Trophoblast cell (in vitro differentiated cells and primary cell): ENCODE data around the gene HTRA3.

Source experiments
- DNase-seq, 2 donors: peaks; one replicate each; pipeline ENCODE4 v3.0.0-alpha.2; 2016
- H2AFZ ChIP-seq: 2 replicates; pipeline ENCODE4 v1.6.1; 2013; ENCODE audit warnings: low read length, moderate library complexity, mild to moderate bottlenecking; ENCODE audit not compliant: insufficient read depth, poor library complexity
- H2AK5ac ChIP-seq: 2 replicates; pipeline ENCODE4 v1.6.1; 2013; ENCODE audit warnings: mild to moderate bottlenecking, low read length
- H2BK120ac ChIP-seq: 2 replicates; pipeline ENCODE4 v1.6.1; 2013; ENCODE audit warnings: low read length, mild to moderate bottlenecking, moderate library complexity; ENCODE audit not compliant: insufficient read depth, poor library complexity
- H2BK12ac ChIP-seq: 2 replicates; pipeline ENCODE4 v1.6.1; 2013; ENCODE audit warnings: mild to moderate bottlenecking, low read length, moderate library complexity
- H2BK5ac ChIP-seq: 2 replicates; pipeline ENCODE4 v1.6.1; 2013; ENCODE audit warnings: low read length, low read depth, moderate library complexity, mild to moderate bottlenecking; ENCODE audit not compliant: poor library complexity
- H3K14ac ChIP-seq: 2 replicates; pipeline ENCODE4 v1.6.1; 2013; ENCODE audit warnings: mild to moderate bottlenecking, low read length
- H3K18ac ChIP-seq: 2 replicates; pipeline ENCODE4 v1.6.1; 2013; ENCODE audit warnings: mild to moderate bottlenecking, low read length
- H3K23ac ChIP-seq: 2 replicates; pipeline ENCODE4 v1.6.1; 2013; ENCODE audit warnings: low read length
- H3K27ac ChIP-seq: 2 replicates; pipeline ENCODE4 v1.5.1; 2013; ENCODE audit warnings: low read depth, mild to moderate bottlenecking, inconsistent platforms, low read length, moderate library complexity
- H3K27me3 ChIP-seq: 2 replicates; pipeline ENCODE4 v1.6.1; 2013; ENCODE audit warnings: inconsistent platforms, mild to moderate bottlenecking, low read length, moderate library complexity; ENCODE audit not compliant: insufficient read depth
- H3K36me3 ChIP-seq, 2 experiments: 1 replicate in 1 of 2; 2 replicates in 1 of 2; pipeline ENCODE4 v1.6.1; 2013; ENCODE audit warnings: low read length in 2 of 2, mild to moderate bottlenecking in 2 of 2, moderate library complexity in 1 of 2; ENCODE audit not compliant: insufficient read depth in 2 of 2, control insufficient read depth in 1 of 2
- H3K4ac ChIP-seq: 2 replicates; pipeline ENCODE4 v1.6.1; 2013; ENCODE audit warnings: low read depth, mild to moderate bottlenecking, low read length, moderate library complexity
- H3K4me1 ChIP-seq, 2 experiments: 1 replicate in 1 of 2; 2 replicates in 1 of 2; pipeline ENCODE4 v1.6.1; 2013; ENCODE audit warnings: low read length in 2 of 2, mild to moderate bottlenecking in 2 of 2, moderate library complexity in 1 of 2; ENCODE audit not compliant: insufficient read depth in 2 of 2, control insufficient read depth in 1 of 2
- H3K4me2 ChIP-seq: 2 replicates; pipeline ENCODE4 v1.6.1; 2013; ENCODE audit warnings: inconsistent platforms, mild to moderate bottlenecking, low read length, moderate library complexity
- H3K4me3 ChIP-seq: 2 replicates; pipeline ENCODE4 v1.5.1; 2013; ENCODE audit warnings: mild to moderate bottlenecking, low read depth, low read length, inconsistent platforms
- H3K79me1 ChIP-seq: one replicate; pipeline ENCODE4 v1.6.1; 2013; ENCODE audit warnings: low read length
- H3K79me2 ChIP-seq: 2 replicates; pipeline ENCODE4 v1.6.1; 2013; ENCODE audit warnings: low read length, mild to moderate bottlenecking; ENCODE audit not compliant: control insufficient read depth, insufficient read depth, poor library complexity
- H3K9ac ChIP-seq: 2 replicates; pipeline ENCODE4 v1.6.1; 2013; ENCODE audit warnings: mild to moderate bottlenecking, low read length
- H3K9me3 ChIP-seq: 2 replicates; pipeline ENCODE4 v1.6.1; 2013; ENCODE audit warnings: low read depth, mild to moderate bottlenecking, control low read depth, inconsistent platforms, low read length; ENCODE audit not compliant: insufficient read depth
- H4K12ac ChIP-seq: 2 replicates; pipeline ENCODE4 v1.6.1; 2013; ENCODE audit warnings: low read depth, mild to moderate bottlenecking, low read length, moderate library complexity
- H4K8ac ChIP-seq: 2 replicates; pipeline ENCODE4 v1.6.1; 2013; ENCODE audit warnings: low read depth, mild to moderate bottlenecking, low read length, moderate library complexity
- H4K91ac ChIP-seq: one replicate; pipeline ENCODE4 v1.6.1; 2013; ENCODE audit warnings: low read depth, mild to moderate bottlenecking, low read length, moderate library complexity
- WGBS: extraction: QIAGEN DNeasy Blood & Tissue Kit; methylation state at CpG from one replicate; pipeline ENCODE4 v1.1.7; 2013; ENCODE audit warnings: missing lambda C conversion rate; ENCODE audit not compliant: insufficient read length, insufficient coverage; ENCODE audit errors: extremely low coverage; 5-methylcytosine and 5-hydroxymethylcytosine counted together

The HTRA3 gene

DNA sequence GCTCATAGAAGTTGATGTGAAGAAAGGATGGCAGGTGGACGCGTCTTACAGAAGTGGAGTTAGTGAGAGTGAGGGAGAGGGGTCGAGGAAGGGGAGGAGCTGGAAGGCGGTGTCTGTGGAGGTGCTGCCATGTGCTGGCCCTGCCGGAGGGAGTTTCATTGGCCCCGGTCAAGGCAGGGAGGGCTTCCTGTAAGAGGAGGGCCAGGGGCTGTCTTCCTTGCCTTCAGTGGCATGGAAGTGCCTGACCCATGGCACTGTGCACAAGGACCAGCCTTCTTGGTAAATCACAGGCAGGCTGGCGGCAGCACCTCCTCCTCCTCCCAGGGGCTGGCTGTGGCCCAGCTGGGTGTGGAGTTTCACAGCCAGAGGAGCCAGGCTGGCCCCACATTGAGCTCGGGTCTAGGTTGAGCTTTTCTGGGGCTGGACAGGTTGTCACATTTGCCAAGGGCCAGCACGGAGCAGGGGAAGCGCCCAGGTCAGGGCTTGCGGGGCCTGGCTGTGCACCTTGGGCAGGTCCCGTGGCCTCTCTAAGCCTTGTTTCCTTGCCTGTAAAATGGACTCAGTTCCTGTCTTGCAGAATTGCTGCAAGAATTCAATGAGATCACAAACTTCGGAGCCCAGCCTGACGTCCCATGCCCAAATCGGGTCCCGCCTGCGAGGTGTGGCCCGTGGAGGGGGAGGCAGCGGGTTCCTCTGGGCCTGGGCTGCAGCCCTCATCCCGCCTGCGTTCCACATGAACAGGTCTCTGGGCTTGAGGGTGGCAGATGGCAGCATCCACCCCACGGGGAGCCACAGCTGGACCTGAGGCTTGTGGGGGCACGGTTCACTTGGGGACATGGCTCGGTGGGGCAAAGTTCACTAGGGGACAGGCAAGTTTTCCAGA is 7.0 kb downstream of the HTRA3 start:
- Histone ChIP-seq H3K23ac (no peak overlapping the region), H4K8ac (no peak overlapping the region), H3K4me3 (no peak overlapping the region), H3K9me3 (peaks cover 2% of the 10 kb centered on the region), H3K4ac (no peak overlapping the region), H3K4me2 (no peak overlapping the region), H4K91ac (no peak overlapping the region), H2BK12ac (no peak overlapping the region), H3K18ac (no peak overlapping the region), H3K14ac (no peak overlapping the region), H3K79me2 (no peaks in the 10 kb centered on the region), H2AK5ac (no peak overlapping the region), H4K12ac (no peak overlapping the region), H3K27me3 (no peaks in the 10 kb centered on the region), H2AFZ (no peak overlapping the region), H3K79me1 (peaks cover 3% of the 10 kb centered on the region), H3K9ac (no peak overlapping the region), H2BK5ac (no peak overlapping the region), H3K4me1 (peaks cover 9 to 10% of the 10 kb centered on the region in 2 experiments), H2BK120ac (no peak overlapping the region), H3K27ac (no peak overlapping the region), H3K36me3 (peaks cover 0 to 2% of the 10 kb centered on the region in 2 experiments)
- DNase-seq = no peak
- WGBS = 100% methylated on average over 3 of the region's 24 CpGs

- no CpG with 5 or more reads among the region's 11 CpGs for WGBS
- Histone ChIP-seq H2AK5ac (no peak overlapping the region), H3K18ac (no peak overlapping the region)
These were observed 7.9 kb downstream of the HTRA3 start for GRCh38 chr4:8277356-8278008.

GRCh38 chr4:8278009-8278395 is 8.4 kb downstream of the HTRA3 start:
- H3K4ac ChIP-seq = no peak overlapping the region
- no CpG with 5 or more reads among the region's 6 CpGs for WGBS
- H4K91ac ChIP-seq = no peak overlapping the region
- no peak overlapping the region for H2BK5ac ChIP-seq
- H3K27ac ChIP-seq = no peak overlapping the region
- no peaks in the 10 kb centered on the region for H3K27me3 ChIP-seq
- H4K12ac ChIP-seq = no peak overlapping the region
- H2BK120ac ChIP-seq = no peak overlapping the region
- no peak overlapping the region for H3K23ac ChIP-seq
- no peak overlapping the region for H2AK5ac ChIP-seq
- H3K4me1 ChIP-seq = peaks cover 0 to 5% of the 10 kb centered on the region in 2 experiments
- H3K18ac ChIP-seq = no peak overlapping the region
- H3K9me3 ChIP-seq = peaks cover 2% of the 10 kb centered on the region
- DNase-seq = no peak
- no peak overlapping the region for H3K4me3 ChIP-seq
- no peak overlapping the region for H2AFZ ChIP-seq
- H3K79me2 ChIP-seq = no peaks in the 10 kb centered on the region
- peaks cover 0 to 4% of the 10 kb centered on the region in 2 experiments for H3K36me3 ChIP-seq
- H4K8ac ChIP-seq = no peak overlapping the region
- no peak overlapping the region for H2BK12ac ChIP-seq
- no peak overlapping the region for H3K9ac ChIP-seq
- peaks cover 5% of the 10 kb centered on the region for H3K79me1 ChIP-seq
- H3K4me2 ChIP-seq = no peak overlapping the region
- no peak overlapping the region for H3K14ac ChIP-seq

More at GRCh38 chr4:8277356-8278008, 7.9 kb downstream of the HTRA3 start:
- Histone ChIP-seq H2AFZ (no peak overlapping the region), H2BK12ac (no peak overlapping the region), H2BK120ac (no peak overlapping the region), H4K8ac (no peak overlapping the region), H3K14ac (no peak overlapping the region), H3K27me3 (no peaks in the 10 kb centered on the region), H3K4me2 (no peak overlapping the region), H4K12ac (no peak overlapping the region), H3K9ac (no peak overlapping the region), H3K79me1 (peaks cover 3% of the 10 kb centered on the region), H3K23ac (no peak overlapping the region), H3K36me3 (peaks cover 0 to under 1% of the 10 kb centered on the region in 2 experiments), H3K9me3 (peaks cover 2% of the 10 kb centered on the region), H3K4me1 (peaks cover 3 to 7% of the 10 kb centered on the region in 2 experiments), H3K4me3 (no peak overlapping the region), H3K27ac (no peak overlapping the region), H2BK5ac (no peak overlapping the region), H4K91ac (no peak overlapping the region), H3K79me2 (no peaks in the 10 kb centered on the region), H3K4ac (no peak overlapping the region)
- no peak for DNase-seq

GRCh38 chr4:8278421-8279287 is 9.1 kb downstream of the HTRA3 start:
- peaks cover 2% of the 10 kb centered on the region for H3K9me3 ChIP-seq
- no peak overlapping the region for H2AK5ac ChIP-seq
- H3K18ac ChIP-seq = no peak overlapping the region
- no peak overlapping the region for H3K9ac ChIP-seq
- no peak overlapping the region for H3K14ac ChIP-seq
- H3K36me3 ChIP-seq = peaks cover 0 to 4% of the 10 kb centered on the region in 2 experiments
- H3K4ac ChIP-seq = no peak overlapping the region
- no peak overlapping the region for H4K8ac ChIP-seq
- no peak overlapping the region for H4K91ac ChIP-seq
- no peak overlapping the region for H3K4me2 ChIP-seq
- no peak overlapping the region for H3K4me3 ChIP-seq
- H3K79me2 ChIP-seq = no peaks in the 10 kb centered on the region
- H3K23ac ChIP-seq = no peak overlapping the region
- H2BK12ac ChIP-seq = no peak overlapping the region
- H2BK5ac ChIP-seq = no peak overlapping the region
- WGBS = no CpG with 5 or more reads among the region's 17 CpGs
- H3K4me1 ChIP-seq = peaks cover 2 to 5% of the 10 kb centered on the region in 2 experiments
- no peak for DNase-seq
- H3K27ac ChIP-seq = no peak overlapping the region
- no peak overlapping the region for H2AFZ ChIP-seq
- H4K12ac ChIP-seq = no peak overlapping the region
- no peak overlapping the region for H2BK120ac ChIP-seq
- no peaks in the 10 kb centered on the region for H3K27me3 ChIP-seq
- peaks cover 4% of the 10 kb centered on the region for H3K79me1 ChIP-seq
